ENCODE measurements around the gene LPAR1. TPM values are rescaled to one million over a fixed set of nuclear protein-coding genes. Genes with fewer than 3 reads are reported as not detected.

LPAR1 gene
- total and polyA plus RNA-seq, 12 donors = 9.6 to 65.2 (median 22.4) TPM

GRCh38 chr9:111068383-111068730 is 30.1 kb upstream of the LPAR1 start:
- peak overlapping the region in 2 of 5 donors; percentile 11 to 48 for H3K27ac ChIP-seq

GRCh38 chr9:111066468-111066867 is 28.2 kb upstream of the LPAR1 start:
- Histone ChIP-seq H3K9me3 (replicated peaks in 1 of 3) (no peaks in the 10 kb centered on the region), H3K27ac (no peak overlapping the region), H3K27me3 (no peaks in the 10 kb centered on the region), H3K36me3 (replicated peaks in 1 of 2) (no peaks in the 10 kb centered on the region), H3K4me1 (replicated peaks in 1 of 2) (peaks cover 0 to 7% of the 10 kb centered on the region in 2 donors), H3K4me3 (no peak overlapping the region)
- WGBS, 4 donors = 44 to 69% (median 61%) methylated on average over 2 of the region's 2 CpGs
- intact Hi-C loops (cut with DNase I) = no loop called here
- TF ChIP-seq POLR2A (IDR thresholded peaks at IDR 0.05) (no peak), CTCF (IDR thresholded peaks at IDR 0.05) (no peak)
- DNase-seq = no peak

More at GRCh38 chr9:111068383-111068730, 30.1 kb upstream of the LPAR1 start:
- peaks cover 0 to 7% of the 10 kb centered on the region in 2 donors for H3K4me1 ChIP-seq (replicated peaks in 1 of 2)
- H3K27me3 ChIP-seq = no peaks in the 10 kb centered on the region
- no peaks in the 10 kb centered on the region for H3K36me3 ChIP-seq (replicated peaks in 1 of 2)
- no peak for DNase-seq
- intact Hi-C loops (cut with DNase I) = no loop called here
- WGBS, 4 donors = 79 to 84% (median 80%) methylated on average over 8 of the region's 8 CpGs
- no peak overlapping the region for H3K4me3 ChIP-seq
- H3K9me3 ChIP-seq (replicated peaks in 1 of 3) = no peaks in the 10 kb centered on the region
- TF ChIP-seq POLR2A (IDR thresholded peaks at IDR 0.05) = no peak
- TF ChIP-seq CTCF (IDR thresholded peaks at IDR 0.05) = no peak

GRCh38 chr9:111065414-111065813 is 27.1 kb upstream of the LPAR1 start:
- no peak overlapping the region for H3K27ac ChIP-seq
- no peaks in the 10 kb centered on the region for H3K36me3 ChIP-seq (replicated peaks in 1 of 2)
- no peaks in the 10 kb centered on the region for H3K9me3 ChIP-seq (replicated peaks in 1 of 3)
- WGBS, 4 donors = 64 to 72% (median 67%) methylated on average over 4 of the region's 4 CpGs
- DNase-seq = no peak
- H3K4me3 ChIP-seq = no peak overlapping the region
- H3K4me1 ChIP-seq (replicated peaks in 1 of 2) = peaks cover 0 to 7% of the 10 kb centered on the region in 2 donors
- TF ChIP-seq POLR2A (IDR thresholded peaks at IDR 0.05) = no peak
- TF ChIP-seq CTCF (IDR thresholded peaks at IDR 0.05) = no peak
- no peaks in the 10 kb centered on the region for H3K27me3 ChIP-seq
- intact Hi-C loops (cut with DNase I) = no loop called here

- 61 to 76% (median 69%) methylated on average over 6 to 7 of the region's 7 CpGs for WGBS, 4 donors
- no peak overlapping the region for H3K4me3 ChIP-seq
- H3K27ac ChIP-seq = no peak overlapping the region
- TF ChIP-seq CTCF (IDR thresholded peaks at IDR 0.05) (no peak), POLR2A (IDR thresholded peaks at IDR 0.05) (no peak)
- no peaks in the 10 kb centered on the region for H3K27me3 ChIP-seq
- intact Hi-C loops (cut with DNase I) = no loop called here
- peaks cover 0 to 7% of the 10 kb centered on the region in 2 donors for H3K4me1 ChIP-seq (replicated peaks in 1 of 2)
- no peak for DNase-seq
- H3K9me3 ChIP-seq (replicated peaks in 1 of 3) = no peaks in the 10 kb centered on the region
- no peaks in the 10 kb centered on the region for H3K36me3 ChIP-seq (replicated peaks in 1 of 2)
These were observed 26.0 kb upstream of the LPAR1 start for GRCh38 chr9:111064160-111064837.

All from adrenal gland (tissue), 12 donors.